MCF 10A (cell line): ENCODE data around the gene RHBDL1. TPM values are rescaled to one million over a fixed set of nuclear protein-coding genes. Genes with fewer than 3 reads are reported as not detected.
A peak's percentile ranks its signal among the peaks of the same experiment; 100 is the strongest.

ENCODE experiments used
- BruUV-seq: library from RNA; stranded (reverse); fragments of 400-500 nt; replicated peaks from 2 replicates; lab custom pipeline; 2021; lab: Mats Ljungman, UMichigan
- CTCF ChIA-PET: fragments of 300-600 bp; sonication (Branson Sonifier 250); formaldehyde crosslinking; extraction: SDS; loops from one replicate; lab custom pipeline; 2021; ENCODE audit warnings: antibody characterized with exemption, inconsistent platforms; lab: Yijun Ruan, JAX
- POLR2A ChIA-PET: fragments of 300-600, 350-650 bp; sonication (Branson Sonifier 250); formaldehyde crosslinking; extraction: SDS; loops from one replicate; lab custom pipeline; 2020; ENCODE audit warnings: antibody characterized with exemption, inconsistent platforms; lab: Yijun Ruan, JAX
- DNase-seq: peaks from one replicate; pipeline ENCODE4 v3.0.0-alpha.2; 2018; ENCODE audit not compliant: unreplicated experiment
- H3K27ac Mint-ChIP-seq: one replicate; pipeline ENCODE4 v1.8.0; 2022; ENCODE audit warnings: mild to moderate bottlenecking, low read depth, mixed read lengths; ENCODE audit not compliant: unreplicated experiment
- H3K27me3 Mint-ChIP-seq: one replicate; pipeline ENCODE4 v1.8.0; 2022; ENCODE audit warnings: mixed read lengths; ENCODE audit not compliant: insufficient read depth, unreplicated experiment
- H3K36me3 Mint-ChIP-seq: one replicate; pipeline ENCODE4 v1.8.0; 2022; ENCODE audit warnings: mild to moderate bottlenecking, moderate library complexity, mixed read lengths; ENCODE audit not compliant: insufficient read depth, unreplicated experiment
- H3K4me1 Mint-ChIP-seq: one replicate; pipeline ENCODE4 v1.8.0; 2022; ENCODE audit warnings: mixed read lengths; ENCODE audit not compliant: insufficient read depth, unreplicated experiment
- H3K4me3 Mint-ChIP-seq: one replicate; pipeline ENCODE4 v1.8.0; 2022; ENCODE audit warnings: mild to moderate bottlenecking, moderate library complexity, mixed read lengths; ENCODE audit not compliant: unreplicated experiment
- H3K9me3 Mint-ChIP-seq: one replicate; pipeline ENCODE4 v1.8.0; 2022; ENCODE audit warnings: mixed read lengths; ENCODE audit not compliant: unreplicated experiment
- CTCF ChIP-seq: fragments of 200-600 bp; IDR thresholded peaks from one replicate; pipeline ENCODE4 v1.8.0; 2022; ENCODE audit warnings: antibody characterized with exemption, mild to moderate bottlenecking; ENCODE audit not compliant: unreplicated experiment
- intact Hi-C: fragments of 100-400 bp; cut with micrococcal nuclease; formaldehyde crosslinking; loops from 2 replicates; pipeline ENCODE4 v1.14.1; 2022
- total RNA-seq: library from RNA; stranded (reverse); gene quantifications from 2 replicates; pipeline ENCODE4 v1.2.3, GENCODE V29; 2022

The RHBDL1 gene
- total RNA-seq, 1 experiment from 2014 or later = 3.0 TPM

- H3K4me1 Mint-ChIP-seq = no peaks in the 10 kb centered on the region
- H3K36me3 Mint-ChIP-seq = peaks cover 37% of the 10 kb centered on the region
- H3K27me3 Mint-ChIP-seq = no peaks in the 10 kb centered on the region
- TF ChIP-seq CTCF = no peak
- H3K9me3 Mint-ChIP-seq = no peaks in the 10 kb centered on the region
- CTCF ChIA-PET = interaction anchor here (0.6 to 1.6 kb wide), 6 partner anchors 10 to 1704 kb away, joined by 3 to 5 read pairs (median 3); no protein-coding TSS in a partner anchor
- peak overlapping the region; percentile 65 for H3K4me3 Mint-ChIP-seq
- no peak overlapping the region for H3K27ac Mint-ChIP-seq
- no peak for DNase-seq
- intact Hi-C loops = loop anchor here (5.0 kb wide), 1 partner anchor 61 kb away; the partner anchor contains the start of genes CHTF18 and RPUSD1
- BruUV-seq = no TSS peak
- POLR2A ChIA-PET = interaction anchor here (0.5 to 9.6 kb wide), 14 partner anchors 11 to 78 kb away, joined by 3 to 124 read pairs (median 4); partner anchors contain the start of genes CIAO3, METRN, MSLN and STUB1
Measured at GRCh38 chr16:726188-726437, 50.6 kb downstream of the RHBDL1 start.

- ChIA-PET CTCF (interaction anchor here (0.6 to 1.6 kb wide), 7 partner anchors 11 to 1703 kb away, joined by 3 to 5 read pairs (median 3); no protein-coding TSS in a partner anchor), POLR2A (interaction anchor here (0.6 to 9.6 kb wide), 16 partner anchors 7 to 328 kb away, joined by 3 to 124 read pairs (median 6); partner anchors contain the start of genes CIAO3, METRN, MSLN and STUB1)
- H3K27ac Mint-ChIP-seq = no peak within 1 kb of the TSS
- TF ChIP-seq CTCF = no peak
- intact Hi-C loops = loop anchor here (5.0 kb wide), 1 partner anchor 61 kb away; the partner anchor contains the start of genes CHTF18 and RPUSD1
- DNase-seq = peak; percentile 39
- peak within 1 kb of the TSS; percentile 65 for H3K4me3 Mint-ChIP-seq
- BruUV-seq = no TSS peak
- H3K36me3 Mint-ChIP-seq = peaks cover 38% of the 10 kb centered on the region
- no peaks in the 10 kb centered on the region for H3K9me3 Mint-ChIP-seq
- H3K27me3 Mint-ChIP-seq = no peaks in the 10 kb centered on the region
- H3K4me1 Mint-ChIP-seq = no peaks in the 10 kb centered on the region
Measured at GRCh38 chr16:726438-727290, 51.2 kb downstream of the RHBDL1 start, which contains the start of the genes CCDC78 and HAGHL. CCDC78 (minus strand) TSS chr16:726443; CDS start chr16:726367, 76 bp downstream. HAGHL (plus strand) TSS chr16:727106; CDS start chr16:727510, 404 bp downstream.

GRCh38 chr16:727291-727977 is 52.0 kb downstream of the RHBDL1 start:
- H3K9me3 Mint-ChIP-seq = no peaks in the 10 kb centered on the region
- H3K4me1 Mint-ChIP-seq = no peaks in the 10 kb centered on the region
- CTCF ChIA-PET = interaction anchor here (0.6 to 1.1 kb wide), 4 partner anchors 15 to 135 kb away, joined by 3 to 5 read pairs (median 4); no protein-coding TSS in a partner anchor
- peak overlapping the region; percentile 65 for H3K4me3 Mint-ChIP-seq
- H3K27me3 Mint-ChIP-seq = no peaks in the 10 kb centered on the region
- POLR2A ChIA-PET = interaction anchor here (0.7 to 9.6 kb wide), 15 partner anchors 8 to 327 kb away, joined by 3 to 124 read pairs (median 7); partner anchors contain the start of genes CIAO3, METRN, MSLN and RPUSD1
- intact Hi-C loops = loop anchor here (5.0 kb wide), 1 partner anchor 60 kb away; the partner anchor contains the start of genes CHTF18 and RPUSD1
- peaks cover 43% of the 10 kb centered on the region for H3K36me3 Mint-ChIP-seq
- no peak for DNase-seq
- BruUV-seq = TSS peak; percentile 15
- no peak for TF ChIP-seq CTCF
- no peak overlapping the region for H3K27ac Mint-ChIP-seq

Other genes starting within 250 kb of the RHBDL1 start
- gene CAPN15, start 148.0 kb upstream of the RHBDL1 start, total RNA-seq = 68.2 and 81.1 TPM in 2 replicates
- gene PRR35, start 115.3 kb upstream of the RHBDL1 start, total RNA-seq = not detected in 2 replicates
- not detected in 2 replicates for gene NHLRC4, start 108.7 kb upstream of the RHBDL1 start, total RNA-seq
- gene PIGQ, start 105.7 kb upstream of the RHBDL1 start, total RNA-seq = 45.6 and 47.4 TPM in 2 replicates
- 17.1 and 17.7 TPM in 2 replicates for gene RAB40C, start 85.6 kb upstream of the RHBDL1 start, total RNA-seq
- 0.14 and 0.17 TPM in 2 replicates for gene WFIKKN1, start 44.7 kb upstream of the RHBDL1 start, total RNA-seq
- gene METTL26, start 39.4 kb upstream of the RHBDL1 start, total RNA-seq = 104 and 106 TPM in 2 replicates
- gene MCRIP2, start 33.8 kb upstream of the RHBDL1 start, total RNA-seq = 43.6 and 44.6 TPM in 2 replicates
- 40.4 and 47.9 TPM in 2 replicates for gene WDR90, start 26.3 kb upstream of the RHBDL1 start, total RNA-seq
- gene RHOT2, start 7.5 kb upstream of the RHBDL1 start, total RNA-seq = 110 and 118 TPM in 2 replicates
- 99.3 and 124 TPM in 2 replicates for gene STUB1, start 4.7 kb downstream of the RHBDL1 start, total RNA-seq
- gene JMJD8, start 8.7 kb downstream of the RHBDL1 start, total RNA-seq = 23.6 and 33.4 TPM in 2 replicates
- 12.2 and 13.9 TPM in 2 replicates for gene WDR24, start 14.7 kb downstream of the RHBDL1 start, total RNA-seq
- 40.5 and 48.2 TPM in 2 replicates for gene FBXL16, start 30.1 kb downstream of the RHBDL1 start, total RNA-seq
- gene METRN, start 39.4 kb downstream of the RHBDL1 start, total RNA-seq = 56.3 and 69.5 TPM in 2 replicates
- 54.7 and 55.8 TPM in 2 replicates for gene ANTKMT, start 45.5 kb downstream of the RHBDL1 start, total RNA-seq
- gene CCDC78, start 50.8 kb downstream of the RHBDL1 start, total RNA-seq = 4.6 and 6.0 TPM in 2 replicates
- 20.1 and 24.5 TPM in 2 replicates for gene HAGHL, start 51.4 kb downstream of the RHBDL1 start, total RNA-seq
- 28.5 and 31.1 TPM in 2 replicates for gene CIAO3, start 65.3 kb downstream of the RHBDL1 start, total RNA-seq
- 18.1 and 25.2 TPM in 2 replicates for gene MSLN, start 85.1 kb downstream of the RHBDL1 start, total RNA-seq
- gene RPUSD1, start 112.7 kb downstream of the RHBDL1 start, total RNA-seq = 19.8 and 24.9 TPM in 2 replicates
- gene CHTF18, start 112.9 kb downstream of the RHBDL1 start, total RNA-seq = 22.7 and 30.9 TPM in 2 replicates
- gene GNG13, start 125.1 kb downstream of the RHBDL1 start, total RNA-seq = not detected in 2 replicates